Testis (tissue), 2 donors: Measurements from ENCODE around the gene RIMOC1.

Experiments used
- POLR2A ChIP-seq: fragments of 450-650 bp; IDR thresholded peaks from one replicate; pipeline ENCODE4 v1.6.1; 2017; ENCODE audit warnings: antibody characterized with exemption, mild to moderate bottlenecking, moderate library complexity
- TF ChIP-seq, protein P1 (sequence below), 3 experiments: fragments of 450-650 bp in 2 of 3; fragments of 200-600 bp in 1 of 3; sonication (generic) in 1 of 3; IDR thresholded peaks; one replicate each; pipeline ENCODE4 v1.5.1; 2016 to 2019; ENCODE audit warnings: antibody characterized with exemption in 3 of 3, mild to moderate bottlenecking in 2 of 3, moderate library complexity in 1 of 3

DNA sequence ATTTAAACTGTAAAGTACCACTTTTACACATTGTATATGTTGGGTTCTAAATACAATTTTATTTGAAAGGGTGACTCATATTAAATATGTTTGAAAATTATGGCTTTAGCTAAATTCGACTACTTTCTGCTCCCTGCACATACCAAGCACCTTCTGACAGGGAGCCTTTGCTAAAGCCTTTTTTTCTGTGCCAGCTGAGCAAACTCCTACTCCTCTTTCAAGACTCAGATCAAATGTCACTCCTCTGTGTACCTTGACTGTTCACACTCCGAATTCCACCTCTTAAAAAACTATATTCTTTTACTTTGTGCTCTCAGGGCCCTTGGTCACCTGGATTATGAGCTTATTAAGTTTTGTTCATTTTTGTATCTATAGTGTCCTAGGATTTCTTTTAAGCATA, 27.5 kb upstream of the RIMOC1 start:
- TF ChIP-seq, protein P1, sequence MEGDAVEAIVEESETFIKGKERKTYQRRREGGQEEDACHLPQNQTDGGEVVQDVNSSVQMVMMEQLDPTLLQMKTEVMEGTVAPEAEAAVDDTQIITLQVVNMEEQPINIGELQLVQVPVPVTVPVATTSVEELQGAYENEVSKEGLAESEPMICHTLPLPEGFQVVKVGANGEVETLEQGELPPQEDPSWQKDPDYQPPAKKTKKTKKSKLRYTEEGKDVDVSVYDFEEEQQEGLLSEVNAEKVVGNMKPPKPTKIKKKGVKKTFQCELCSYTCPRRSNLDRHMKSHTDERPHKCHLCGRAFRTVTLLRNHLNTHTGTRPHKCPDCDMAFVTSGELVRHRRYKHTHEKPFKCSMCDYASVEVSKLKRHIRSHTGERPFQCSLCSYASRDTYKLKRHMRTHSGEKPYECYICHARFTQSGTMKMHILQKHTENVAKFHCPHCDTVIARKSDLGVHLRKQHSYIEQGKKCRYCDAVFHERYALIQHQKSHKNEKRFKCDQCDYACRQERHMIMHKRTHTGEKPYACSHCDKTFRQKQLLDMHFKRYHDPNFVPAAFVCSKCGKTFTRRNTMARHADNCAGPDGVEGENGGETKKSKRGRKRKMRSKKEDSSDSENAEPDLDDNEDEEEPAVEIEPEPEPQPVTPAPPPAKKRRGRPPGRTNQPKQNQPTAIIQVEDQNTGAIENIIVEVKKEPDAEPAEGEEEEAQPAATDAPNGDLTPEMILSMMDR (IDR thresholded peaks at IDR 0.05): no peak
- no peak for TF ChIP-seq POLR2A
